GM23338 (cell line): ENCODE results near the gene SVIL.

Source experiments
- CREB1 ChIP-seq: fragments of 250-450 bp; sonication (Bioruptor Pico); IDR thresholded peaks from 2 replicates; pipeline ENCODE4 v1.5.0; 2020; ENCODE audit warnings: low read depth, mild to moderate bottlenecking, moderate library complexity
- CTCF ChIP-seq, 2 experiments: fragments of 200-600 bp in 1 of 2; sonication (generic) in 1 of 2; conservative IDR thresholded peaks; 2 replicates each; pipeline versions ENCODE4 v1.5.1 to v1.6.1; 2016 to 2017; ENCODE audit warnings: antibody characterized with exemption in 2 of 2, low read depth in 2 of 2, mild to moderate bottlenecking in 2 of 2, moderate library complexity in 1 of 2
- EZH2 ChIP-seq: fragments of 200-600 bp; sonication (generic); IDR thresholded peaks from one replicate; pipeline ENCODE4 v1.8.0; 2017; ENCODE audit warnings: antibody characterized with exemption, mild to moderate bottlenecking, low read depth; ENCODE audit not compliant: unreplicated experiment
- EZH2phosphoT487 ChIP-seq: fragments of 200-600 bp; sonication (generic); IDR thresholded peaks from one replicate; pipeline ENCODE4 v1.8.1; 2018; ENCODE audit warnings: antibody characterized with exemption; ENCODE audit not compliant: unreplicated experiment
- JUNB ChIP-seq: IDR thresholded peaks from one replicate; pipeline ENCODE4 v1.6.1; 2016; ENCODE audit warnings: antibody characterized with exemption; ENCODE audit not compliant: unreplicated experiment
- POLR2AphosphoS5 ChIP-seq: IDR thresholded peaks from 2 replicates; pipeline ENCODE4 v1.6.1; 2016; ENCODE audit warnings: antibody characterized with exemption, low read depth
- STAT1 ChIP-seq: IDR thresholded peaks from one replicate; pipeline ENCODE4 v1.6.1; 2016; ENCODE audit warnings: antibody characterized with exemption; ENCODE audit not compliant: unreplicated experiment
- ZNF114 ChIP-seq: fragments of 250-450 bp; sonication (Bioruptor Pico); IDR thresholded peaks from 2 replicates; pipeline ENCODE4 v1.5.0; 2020; ENCODE audit warnings: mild to moderate bottlenecking, moderate library complexity
- ZNF462 ChIP-seq: fragments of 250-450 bp; sonication (Bioruptor Pico); IDR thresholded peaks from 2 replicates; pipeline ENCODE4 v1.5.0; 2020; ENCODE audit warnings: mild to moderate bottlenecking, moderate library complexity
- TF ChIP-seq, protein P1 (sequence below): IDR thresholded peaks from one replicate; pipeline ENCODE4 v1.6.1; 2018; ENCODE audit warnings: antibody characterized with exemption; ENCODE audit not compliant: unreplicated experiment

GRCh38 chr10:29437871-29438270 is 196.9 kb downstream of the SVIL start:
- no peak for TF ChIP-seq CTCF (conservative IDR thresholded peaks at IDR 0.05; ENCODE audit: low read depth in 2 of 2)
- no peak for TF ChIP-seq STAT1
- TF ChIP-seq EZH2, result no peak
- no peak for TF ChIP-seq POLR2AphosphoS5
- no peak for TF ChIP-seq JUNB
- TF ChIP-seq, protein P1, sequence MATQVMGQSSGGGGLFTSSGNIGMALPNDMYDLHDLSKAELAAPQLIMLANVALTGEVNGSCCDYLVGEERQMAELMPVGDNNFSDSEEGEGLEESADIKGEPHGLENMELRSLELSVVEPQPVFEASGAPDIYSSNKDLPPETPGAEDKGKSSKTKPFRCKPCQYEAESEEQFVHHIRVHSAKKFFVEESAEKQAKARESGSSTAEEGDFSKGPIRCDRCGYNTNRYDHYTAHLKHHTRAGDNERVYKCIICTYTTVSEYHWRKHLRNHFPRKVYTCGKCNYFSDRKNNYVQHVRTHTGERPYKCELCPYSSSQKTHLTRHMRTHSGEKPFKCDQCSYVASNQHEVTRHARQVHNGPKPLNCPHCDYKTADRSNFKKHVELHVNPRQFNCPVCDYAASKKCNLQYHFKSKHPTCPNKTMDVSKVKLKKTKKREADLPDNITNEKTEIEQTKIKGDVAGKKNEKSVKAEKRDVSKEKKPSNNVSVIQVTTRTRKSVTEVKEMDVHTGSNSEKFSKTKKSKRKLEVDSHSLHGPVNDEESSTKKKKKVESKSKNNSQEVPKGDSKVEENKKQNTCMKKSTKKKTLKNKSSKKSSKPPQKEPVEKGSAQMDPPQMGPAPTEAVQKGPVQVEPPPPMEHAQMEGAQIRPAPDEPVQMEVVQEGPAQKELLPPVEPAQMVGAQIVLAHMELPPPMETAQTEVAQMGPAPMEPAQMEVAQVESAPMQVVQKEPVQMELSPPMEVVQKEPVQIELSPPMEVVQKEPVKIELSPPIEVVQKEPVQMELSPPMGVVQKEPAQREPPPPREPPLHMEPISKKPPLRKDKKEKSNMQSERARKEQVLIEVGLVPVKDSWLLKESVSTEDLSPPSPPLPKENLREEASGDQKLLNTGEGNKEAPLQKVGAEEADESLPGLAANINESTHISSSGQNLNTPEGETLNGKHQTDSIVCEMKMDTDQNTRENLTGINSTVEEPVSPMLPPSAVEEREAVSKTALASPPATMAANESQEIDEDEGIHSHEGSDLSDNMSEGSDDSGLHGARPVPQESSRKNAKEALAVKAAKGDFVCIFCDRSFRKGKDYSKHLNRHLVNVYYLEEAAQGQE, result no peak
- no peak for TF ChIP-seq EZH2phosphoT487
- no peak for TF ChIP-seq ZNF114
- TF ChIP-seq CREB1 (CRISPR knock-in tag), result no peak
- no peak for TF ChIP-seq ZNF462 (CRISPR knock-in tag)
